HFFc6 (cell line): ENCODE results near the gene CCP110. TPM values are rescaled to one million over a fixed set of nuclear protein-coding genes. Genes with fewer than 3 reads are reported as not detected.

Experiments
- DNase-seq: peaks from one replicate; pipeline ENCODE4 v3.0.0-alpha.2; 2018
- H3K27ac Mint-ChIP-seq: 2 replicates; pipeline ENCODE4 v1.8.0; 2020; ENCODE audit warnings: mild to moderate bottlenecking, mixed read lengths
- H3K27me3 Mint-ChIP-seq: 2 replicates; pipeline ENCODE4 v1.8.0; 2021; ENCODE audit warnings: mild to moderate bottlenecking, moderate library complexity, mixed read lengths; ENCODE audit not compliant: insufficient read depth
- H3K36me3 Mint-ChIP-seq: 2 replicates; pipeline ENCODE4 v1.8.0; 2021; ENCODE audit warnings: low read depth, mixed read lengths
- H3K4me1 Mint-ChIP-seq: 2 replicates; pipeline ENCODE4 v1.8.0; 2020; ENCODE audit warnings: low read depth, mixed read lengths
- H3K4me3 Mint-ChIP-seq: 2 replicates; pipeline ENCODE4 v1.8.0; 2020; ENCODE audit warnings: mild to moderate bottlenecking, moderate library complexity, mixed read lengths
- H3K9me3 Mint-ChIP-seq: 2 replicates; pipeline ENCODE4 v1.8.0; 2020; ENCODE audit warnings: mild to moderate bottlenecking, mixed read lengths
- total RNA-seq, 6 experiments: library from RNA; stranded (reverse); fragmentation: NEBNext Ultra II Directional; extraction: Animal tissue kit (Norgen Biotek cat#: 25700); gene quantifications; 2 replicates in 1 of 6; 3 replicates in 5 of 6; pipeline ENCODE4 v1.2.3, GENCODE V29; 2021
- TF ChIP-seq, protein P1 (sequence below): fragments of 200-600 bp; sonication (generic); IDR thresholded peaks from 2 replicates; pipeline ENCODE4 v1.5.0; 2021; ENCODE audit warnings: antibody characterized with exemption, mild to moderate bottlenecking

Gene CCP110
- total RNA-seq, 6 experiments from 2014 or later: 12.7 to 18.2 (median 16.5) TPM

DNA sequence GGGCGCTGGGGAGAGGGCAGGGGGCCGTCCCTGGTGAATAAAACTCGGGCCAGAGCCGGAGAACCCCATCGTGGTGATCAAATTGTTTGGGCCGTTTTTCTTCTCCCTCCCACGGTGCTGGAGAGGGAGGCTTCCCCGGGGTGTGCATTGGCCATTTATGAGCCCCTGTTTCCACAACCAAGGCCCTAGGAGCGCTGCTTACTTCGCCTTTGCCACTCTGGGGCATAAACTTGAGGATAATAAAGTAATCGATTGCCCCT is 544 bp downstream of the CCP110 start:
- Mint-ChIP-seq H3K9me3 (no peaks in the 10 kb centered on the region), H3K4me3 (peak overlapping the region; percentile 96), H3K4me1 (peaks cover 46% of the 10 kb centered on the region), H3K36me3 (peaks cover 16% of the 10 kb centered on the region; the same call in 1 of the 2 replicates), H3K27me3 (no peaks in the 10 kb centered on the region), H3K27ac (peak overlapping the region; percentile 93)
- DNase-seq: no peak
- TF ChIP-seq, protein P1, sequence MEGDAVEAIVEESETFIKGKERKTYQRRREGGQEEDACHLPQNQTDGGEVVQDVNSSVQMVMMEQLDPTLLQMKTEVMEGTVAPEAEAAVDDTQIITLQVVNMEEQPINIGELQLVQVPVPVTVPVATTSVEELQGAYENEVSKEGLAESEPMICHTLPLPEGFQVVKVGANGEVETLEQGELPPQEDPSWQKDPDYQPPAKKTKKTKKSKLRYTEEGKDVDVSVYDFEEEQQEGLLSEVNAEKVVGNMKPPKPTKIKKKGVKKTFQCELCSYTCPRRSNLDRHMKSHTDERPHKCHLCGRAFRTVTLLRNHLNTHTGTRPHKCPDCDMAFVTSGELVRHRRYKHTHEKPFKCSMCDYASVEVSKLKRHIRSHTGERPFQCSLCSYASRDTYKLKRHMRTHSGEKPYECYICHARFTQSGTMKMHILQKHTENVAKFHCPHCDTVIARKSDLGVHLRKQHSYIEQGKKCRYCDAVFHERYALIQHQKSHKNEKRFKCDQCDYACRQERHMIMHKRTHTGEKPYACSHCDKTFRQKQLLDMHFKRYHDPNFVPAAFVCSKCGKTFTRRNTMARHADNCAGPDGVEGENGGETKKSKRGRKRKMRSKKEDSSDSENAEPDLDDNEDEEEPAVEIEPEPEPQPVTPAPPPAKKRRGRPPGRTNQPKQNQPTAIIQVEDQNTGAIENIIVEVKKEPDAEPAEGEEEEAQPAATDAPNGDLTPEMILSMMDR: no peak

DNA sequence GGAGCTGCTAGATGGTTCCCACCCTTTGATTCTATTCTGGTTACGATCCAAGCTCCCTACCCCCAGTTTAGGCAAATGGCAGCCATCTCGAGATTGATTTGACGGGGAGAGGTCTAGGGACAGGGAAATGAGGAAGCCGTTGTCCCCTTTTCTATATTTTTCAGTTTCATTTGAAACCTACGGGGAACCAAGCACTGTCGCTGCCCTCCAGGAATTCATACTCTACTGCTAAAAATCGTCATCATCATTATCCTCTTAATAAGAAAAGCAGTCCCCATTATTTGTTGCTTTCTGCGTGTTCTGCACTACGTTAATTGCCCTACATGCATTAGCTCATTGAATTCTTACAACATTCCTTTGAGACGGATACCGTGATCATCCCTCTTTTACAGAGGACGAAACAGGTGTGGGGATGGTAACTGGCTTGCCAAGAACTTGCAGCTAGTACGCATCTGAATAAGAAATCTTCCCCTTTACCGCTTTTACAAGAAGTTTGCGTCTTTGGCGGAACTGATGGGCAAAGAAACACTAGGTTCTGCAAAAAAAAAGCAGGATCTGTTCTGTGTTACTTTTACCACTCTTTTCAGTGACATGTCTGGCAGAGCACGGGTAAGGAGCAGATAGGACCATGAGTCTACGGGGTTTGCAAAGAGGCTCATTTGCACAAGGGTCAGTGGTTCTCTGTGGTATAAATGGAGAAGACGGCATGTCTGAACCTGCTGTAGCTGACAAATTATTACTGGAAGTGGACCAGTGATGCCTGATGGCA is 1.1 kb downstream of the CCP110 start:
- Mint-ChIP-seq H3K4me1 (peaks cover 43% of the 10 kb centered on the region), H3K27ac (peak overlapping the region; percentile 93), H3K4me3 (peak overlapping the region; percentile 96), H3K9me3 (no peaks in the 10 kb centered on the region), H3K27me3 (no peaks in the 10 kb centered on the region), H3K36me3 (peaks cover 16% of the 10 kb centered on the region; the same call in 1 of the 2 replicates)
- no peak for DNase-seq
- TF ChIP-seq, protein P1: no peak

DNA sequence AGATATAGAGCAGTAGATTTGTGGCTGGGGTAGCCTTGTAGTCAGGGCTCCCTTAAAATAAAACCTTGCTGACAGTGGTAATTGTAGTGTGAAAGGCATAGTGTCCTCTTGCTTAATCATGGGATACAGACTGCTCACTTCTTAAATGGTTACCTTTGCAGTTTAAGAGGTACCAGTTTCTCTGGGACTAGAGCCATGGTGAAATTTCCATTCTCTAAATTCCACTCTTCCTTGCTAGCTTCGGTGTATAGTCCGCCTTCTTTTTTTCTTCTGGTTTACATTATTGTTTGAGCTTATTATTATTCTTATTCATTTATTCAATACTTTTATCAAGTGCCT is 1.6 kb downstream of the CCP110 start:
- DNase-seq: no peak
- no peaks in the 10 kb centered on the region for H3K27me3 Mint-ChIP-seq
- no peaks in the 10 kb centered on the region for H3K9me3 Mint-ChIP-seq
- TF ChIP-seq, protein P1: no peak
- peaks cover 16% of the 10 kb centered on the region; the same call in 1 of the 2 replicates for H3K36me3 Mint-ChIP-seq
- peak overlapping the region; percentile 93 for H3K27ac Mint-ChIP-seq
- H3K4me3 Mint-ChIP-seq: peak overlapping the region; percentile 96
- peaks cover 38% of the 10 kb centered on the region for H3K4me1 Mint-ChIP-seq

DNA sequence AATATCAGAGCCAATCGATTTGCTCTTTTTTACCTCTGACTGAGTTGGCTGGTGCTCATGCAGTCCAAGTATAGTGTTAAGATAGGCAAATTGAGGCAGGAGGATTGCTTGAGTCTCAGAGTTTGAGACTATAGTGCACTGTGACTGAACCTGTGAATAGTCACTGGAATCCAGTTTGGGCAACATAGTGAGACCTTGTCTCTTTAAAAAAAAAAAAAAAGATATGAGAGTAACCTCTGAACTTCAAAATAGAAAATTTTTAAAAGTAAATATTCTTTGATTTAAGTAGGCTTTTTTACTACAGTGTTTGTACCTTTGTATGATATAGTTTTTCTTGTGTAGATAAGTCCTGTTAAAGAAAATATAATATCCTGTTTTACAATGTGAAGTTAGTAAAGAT is 3.4 kb downstream of the CCP110 start:
- no peak for DNase-seq
- peaks cover 24% of the 10 kb centered on the region for H3K4me1 Mint-ChIP-seq
- peaks cover 16% of the 10 kb centered on the region; the same call in 1 of the 2 replicates for H3K36me3 Mint-ChIP-seq
- TF ChIP-seq, protein P1: no peak
- H3K4me3 Mint-ChIP-seq: no peak overlapping the region
- H3K9me3 Mint-ChIP-seq: no peaks in the 10 kb centered on the region
- no peak overlapping the region for H3K27ac Mint-ChIP-seq
- no peaks in the 10 kb centered on the region for H3K27me3 Mint-ChIP-seq

DNA sequence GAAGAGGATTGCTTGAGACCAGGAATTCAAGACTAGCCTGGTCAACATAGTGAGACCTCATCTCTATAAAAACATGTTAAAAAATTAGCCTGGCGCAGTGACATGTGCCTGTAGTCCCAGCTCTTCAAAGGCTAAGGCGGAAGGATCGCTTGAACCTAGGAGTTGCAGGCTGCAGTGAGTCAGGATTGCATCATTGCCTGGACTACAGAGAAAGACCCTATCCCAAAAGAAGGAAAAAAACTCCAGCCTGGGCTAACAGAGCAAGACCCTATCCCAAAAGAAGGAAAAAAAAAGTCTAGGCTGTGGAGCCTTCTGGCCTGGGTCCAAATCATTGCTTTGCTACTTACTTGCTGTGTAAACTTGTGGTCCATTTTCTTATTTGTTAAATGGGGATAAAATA is 4.9 kb downstream of the CCP110 start:
- H3K4me1 Mint-ChIP-seq: peaks cover 18% of the 10 kb centered on the region
- no peaks in the 10 kb centered on the region for H3K27me3 Mint-ChIP-seq
- no peak overlapping the region for H3K27ac Mint-ChIP-seq
- no peak for DNase-seq
- TF ChIP-seq, protein P1: no peak
- H3K9me3 Mint-ChIP-seq: no peaks in the 10 kb centered on the region
- H3K36me3 Mint-ChIP-seq: peaks cover 15% of the 10 kb centered on the region; the same call in 1 of the 2 replicates
- no peak overlapping the region for H3K4me3 Mint-ChIP-seq
